Erythroblast (primary cell): ENCODE data around the gene TMC6.

Experiments
- GATA1 ChIP-seq: IDR thresholded peaks from 2 replicates; pipeline ENCODE4 v1.6.1; 2011; ENCODE audit warnings: low read depth, mild to moderate bottlenecking, control low read depth, low read length, moderate library complexity
- POLR2A ChIP-seq: IDR thresholded peaks from 2 replicates; pipeline ENCODE4 v1.6.1; 2011; ENCODE audit warnings: mild to moderate bottlenecking, low read length

DNA sequence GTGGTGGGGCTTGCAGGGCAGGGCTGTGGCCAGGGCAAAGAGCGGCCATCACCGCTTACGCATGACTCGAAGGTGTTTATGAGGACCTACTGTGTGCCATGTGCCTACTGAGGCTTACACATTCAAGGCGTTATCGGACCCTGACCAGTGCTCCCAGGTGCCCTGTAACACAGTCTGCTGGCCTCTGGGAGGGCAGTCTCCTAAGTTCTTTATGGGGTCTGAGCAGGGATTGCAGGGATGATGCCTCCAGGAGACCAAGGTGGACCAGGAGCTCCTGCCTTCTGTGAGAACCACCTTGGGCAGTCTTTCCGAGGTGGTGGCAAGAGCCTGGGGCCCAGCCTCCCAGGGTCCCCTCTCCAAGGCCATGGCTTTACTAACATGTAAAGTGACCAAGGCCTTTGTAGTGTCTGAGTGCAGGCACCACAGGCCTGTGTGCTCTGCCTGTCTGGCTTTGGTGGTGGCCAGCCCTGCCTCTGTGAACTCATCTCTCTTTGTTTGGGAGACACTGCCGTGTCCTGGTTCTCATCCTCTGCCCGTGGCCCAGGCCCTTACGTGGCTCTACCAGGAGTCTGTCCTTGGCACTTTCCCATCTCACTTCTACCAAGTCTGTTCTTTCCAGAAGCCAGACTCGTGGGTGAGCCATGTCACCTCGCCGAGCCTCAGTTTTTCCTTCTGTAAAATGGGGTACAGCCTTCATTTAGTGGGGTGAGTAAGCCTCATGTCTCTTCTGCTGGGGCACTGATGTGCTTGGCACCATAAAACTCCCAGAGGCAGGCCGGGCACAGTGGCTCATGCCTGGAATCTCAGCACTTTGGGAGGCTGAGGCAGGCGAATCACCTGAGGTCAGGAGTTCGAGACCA is 36.4 kb upstream of the TMC6 start:
- TF ChIP-seq POLR2A (no peak), GATA1 (no peak)
